Neural progenitor cell (in vitro differentiated cells): ENCODE results near the gene IFITM10. TPM values are rescaled to one million over a fixed set of nuclear protein-coding genes. Genes with fewer than 3 reads are reported as not detected.

ENCODE experiments used
- DNase-seq: peaks from one replicate; pipeline ENCODE4 v3.0.0-alpha.2; 2016; ENCODE audit warnings: low spot score
- H2AFZ ChIP-seq: fragments of 200-600 bp; sonication (generic); replicated peaks from 2 replicates; pipeline ENCODE4 v1.6.1; 2016; ENCODE audit warnings: antibody characterized with exemption
- H3F3A ChIP-seq: fragments of 200-600 bp; sonication (generic); 2 replicates; pipeline ENCODE4 v1.6.1; 2016; ENCODE audit warnings: antibody characterized with exemption, low read depth
- H3K27ac ChIP-seq: fragments of 200-600 bp; sonication (generic); 2 replicates; pipeline ENCODE4 v1.5.1; 2016; ENCODE audit warnings: mild to moderate bottlenecking
- H3K27me3 ChIP-seq: fragments of 200-600 bp; sonication (generic); 2 replicates; pipeline ENCODE4 v1.6.1; 2016; ENCODE audit warnings: mild to moderate bottlenecking, moderate library complexity
- H3K36me3 ChIP-seq: fragments of 200-600 bp; sonication (generic); 2 replicates; pipeline ENCODE4 v1.5.1; 2016
- H3K4me1 ChIP-seq: fragments of 200-600 bp; sonication (generic); 2 replicates; pipeline ENCODE4 v1.6.1; 2016; ENCODE audit warnings: mixed run types
- H3K4me2 ChIP-seq: fragments of 200-600 bp; sonication (generic); 2 replicates; pipeline ENCODE4 v1.6.1; 2016
- H3K4me3 ChIP-seq: fragments of 200-600 bp; sonication (generic); 2 replicates; pipeline ENCODE4 v1.5.1; 2016
- H3K79me2 ChIP-seq: fragments of 200-600 bp; sonication (generic); 2 replicates; pipeline ENCODE4 v1.6.1; 2016; ENCODE audit warnings: low read depth
- H3K9ac ChIP-seq: fragments of 200-600 bp; sonication (generic); 2 replicates; pipeline ENCODE4 v1.6.1; 2016
- H3K9me3 ChIP-seq: fragments of 200-600 bp; sonication (generic); 2 replicates; pipeline ENCODE4 v1.5.1; 2016; ENCODE audit warnings: low read depth
- H4K20me1 ChIP-seq: fragments of 200-600 bp; sonication (generic); 2 replicates; pipeline ENCODE4 v1.6.1; 2016; ENCODE audit warnings: low read depth
- H3K27ac Mint-ChIP-seq: 3 replicates; pipeline ENCODE4 v1.8.0; 2021; ENCODE audit warnings: mixed read lengths
- H3K27me3 Mint-ChIP-seq: 2 replicates; pipeline ENCODE4 v1.8.0; 2022; ENCODE audit warnings: low read depth, mild to moderate bottlenecking, inconsistent platforms, moderate library complexity, mixed read lengths; ENCODE audit not compliant: insufficient read depth
- H3K36me3 Mint-ChIP-seq: 3 replicates; pipeline ENCODE4 v1.8.0; 2021; ENCODE audit warnings: mixed read lengths
- H3K4me1 Mint-ChIP-seq: 3 replicates; pipeline ENCODE4 v1.8.0; 2021; ENCODE audit warnings: mixed read lengths
- H3K4me3 Mint-ChIP-seq: 3 replicates; pipeline ENCODE4 v1.8.0; 2021; ENCODE audit warnings: mild to moderate bottlenecking, moderate library complexity, mixed read lengths
- H3K9me3 Mint-ChIP-seq: 3 replicates; pipeline ENCODE4 v1.8.0; 2020; ENCODE audit warnings: mixed read lengths
- EZH2 ChIP-seq: fragments of 200-600 bp; sonication (generic); IDR thresholded peaks from 2 replicates; pipeline ENCODE4 v1.6.1; 2017; ENCODE audit warnings: antibody characterized with exemption, mild to moderate bottlenecking, moderate library complexity
- EZH2phosphoT487 ChIP-seq: fragments of 200-600 bp; sonication (generic); IDR thresholded peaks from 2 replicates; pipeline ENCODE4 v1.6.1; 2017; ENCODE audit warnings: antibody characterized with exemption
- total RNA-seq: library from RNA; depleted of rRNA; stranded (reverse); fragments of >200 nt; gene quantifications from 2 replicates; pipeline ENCODE4 v1.2.3, GENCODE V29; 2015; ENCODE audit warnings: low replicate concordance
- TF ChIP-seq, protein P1 (sequence below): fragments of 200-600 bp; sonication (generic); IDR thresholded peaks from 2 replicates; pipeline ENCODE4 v1.5.1; 2017; ENCODE audit warnings: antibody characterized with exemption, mild to moderate bottlenecking

IFITM10 gene
- total RNA-seq, 1 donor from 2014 or later, result not detected

DNA sequence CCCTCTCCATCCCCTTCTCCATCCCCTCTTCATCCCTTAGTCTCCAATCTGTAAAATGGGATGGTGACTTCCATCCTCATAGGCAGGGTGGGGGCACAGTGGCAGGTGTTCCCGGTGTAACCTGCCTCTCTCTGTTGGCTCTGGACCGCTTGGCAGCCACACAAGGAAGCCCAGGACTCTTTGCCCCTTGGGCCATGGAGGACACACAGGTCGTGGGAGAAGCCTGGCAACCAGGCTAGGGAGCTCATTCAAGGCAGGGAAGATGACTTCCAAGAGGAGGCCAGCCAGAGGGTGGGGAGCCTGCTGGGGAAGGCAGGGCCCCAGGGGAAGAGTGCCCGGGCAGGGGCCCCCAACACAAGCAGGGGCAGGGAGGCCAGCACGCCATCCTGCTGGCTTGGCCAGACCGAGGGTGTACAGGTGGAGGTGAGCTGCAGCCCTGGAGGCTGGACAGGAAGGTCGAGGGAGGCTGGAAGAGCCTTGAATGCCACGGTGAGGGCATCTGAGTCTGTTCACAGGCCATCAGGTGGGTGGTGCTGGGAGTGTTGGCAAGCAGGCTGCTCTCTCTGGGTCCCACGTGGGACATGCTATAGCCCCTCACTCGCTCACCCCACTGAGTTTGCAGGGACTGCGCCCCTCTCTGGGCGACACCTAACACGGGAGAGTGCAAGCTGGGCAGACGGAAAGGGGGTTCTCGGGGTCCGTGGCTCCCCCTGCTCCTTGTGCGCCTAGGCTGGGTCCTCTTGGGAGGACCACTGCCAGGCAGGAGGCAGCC is 28.8 kb upstream of the IFITM10 start:
- no peaks in the 10 kb centered on the region for H3F3A ChIP-seq
- no peak overlapping the region for H3K27ac ChIP-seq
- H3K4me3 Mint-ChIP-seq, result no peak overlapping the region
- H3K4me3 ChIP-seq, result no peak overlapping the region
- peaks cover 8% of the 10 kb centered on the region for H3K27me3 Mint-ChIP-seq
- TF ChIP-seq EZH2, result no peak
- no peak for TF ChIP-seq EZH2phosphoT487
- TF ChIP-seq, protein P1, sequence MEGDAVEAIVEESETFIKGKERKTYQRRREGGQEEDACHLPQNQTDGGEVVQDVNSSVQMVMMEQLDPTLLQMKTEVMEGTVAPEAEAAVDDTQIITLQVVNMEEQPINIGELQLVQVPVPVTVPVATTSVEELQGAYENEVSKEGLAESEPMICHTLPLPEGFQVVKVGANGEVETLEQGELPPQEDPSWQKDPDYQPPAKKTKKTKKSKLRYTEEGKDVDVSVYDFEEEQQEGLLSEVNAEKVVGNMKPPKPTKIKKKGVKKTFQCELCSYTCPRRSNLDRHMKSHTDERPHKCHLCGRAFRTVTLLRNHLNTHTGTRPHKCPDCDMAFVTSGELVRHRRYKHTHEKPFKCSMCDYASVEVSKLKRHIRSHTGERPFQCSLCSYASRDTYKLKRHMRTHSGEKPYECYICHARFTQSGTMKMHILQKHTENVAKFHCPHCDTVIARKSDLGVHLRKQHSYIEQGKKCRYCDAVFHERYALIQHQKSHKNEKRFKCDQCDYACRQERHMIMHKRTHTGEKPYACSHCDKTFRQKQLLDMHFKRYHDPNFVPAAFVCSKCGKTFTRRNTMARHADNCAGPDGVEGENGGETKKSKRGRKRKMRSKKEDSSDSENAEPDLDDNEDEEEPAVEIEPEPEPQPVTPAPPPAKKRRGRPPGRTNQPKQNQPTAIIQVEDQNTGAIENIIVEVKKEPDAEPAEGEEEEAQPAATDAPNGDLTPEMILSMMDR, result no peak
- H3K79me2 ChIP-seq, result no peaks in the 10 kb centered on the region
- H3K4me1 ChIP-seq, result peaks cover 5% of the 10 kb centered on the region
- no peak overlapping the region for H2AFZ ChIP-seq
- H3K27ac Mint-ChIP-seq, result no peak overlapping the region
- H3K9ac ChIP-seq, result no peak overlapping the region
- H3K36me3 Mint-ChIP-seq, result peaks cover 5% of the 10 kb centered on the region
- H3K9me3 Mint-ChIP-seq, result peaks cover 11% of the 10 kb centered on the region
- DNase-seq, result no peak
- no peaks in the 10 kb centered on the region for H4K20me1 ChIP-seq
- H3K36me3 ChIP-seq, result no peaks in the 10 kb centered on the region
- H3K9me3 ChIP-seq, result no peaks in the 10 kb centered on the region
- H3K27me3 ChIP-seq, result no peaks in the 10 kb centered on the region
- H3K4me2 ChIP-seq, result no peak overlapping the region
- peaks cover 25% of the 10 kb centered on the region for H3K4me1 Mint-ChIP-seq

DNA sequence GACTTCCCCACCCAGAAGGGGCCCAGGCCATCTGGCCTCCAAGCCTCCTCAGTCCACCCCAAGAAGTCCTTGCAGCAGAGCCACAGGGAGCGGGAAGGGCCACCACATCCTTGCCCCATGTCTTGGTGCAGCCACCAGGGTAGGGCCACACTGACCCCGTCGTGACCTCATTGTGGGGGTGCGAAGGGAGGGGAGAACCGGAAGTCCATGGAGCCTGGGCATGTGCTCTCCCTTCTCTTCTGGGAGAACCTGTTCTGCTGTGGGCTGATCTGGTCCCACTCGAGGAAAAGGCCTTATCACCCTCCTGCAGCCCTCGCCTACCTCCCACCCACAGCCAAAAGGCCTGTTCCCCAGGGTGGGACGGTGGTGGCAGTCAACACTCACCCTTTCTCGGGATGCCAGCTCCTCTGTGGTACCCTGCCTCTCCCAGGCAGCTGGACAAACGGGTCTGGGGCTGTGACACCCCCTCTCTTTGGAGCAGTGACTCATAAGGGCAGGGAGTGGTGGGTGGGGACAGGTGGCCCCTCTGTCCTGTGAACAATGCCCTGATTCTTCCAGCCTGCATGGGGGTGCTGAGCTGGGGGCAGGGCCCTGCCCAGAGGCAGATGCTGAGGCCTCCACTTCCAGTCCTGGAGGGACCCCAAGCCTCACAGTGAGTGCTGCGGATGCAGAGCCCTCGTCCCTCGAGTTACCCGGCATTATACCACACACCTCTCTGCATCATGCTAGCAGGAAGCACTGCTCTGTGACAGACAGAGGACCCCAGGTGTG is 27.9 kb upstream of the IFITM10 start:
- Histone ChIP-seq H3K27ac (no peak overlapping the region), H3K4me2 (no peak overlapping the region), H3K9me3 (no peaks in the 10 kb centered on the region), H3K4me1 (peaks cover 5% of the 10 kb centered on the region), H3K36me3 (no peaks in the 10 kb centered on the region), H3K4me3 (no peak overlapping the region), H4K20me1 (no peaks in the 10 kb centered on the region), H3K79me2 (no peaks in the 10 kb centered on the region), H3K9ac (no peak overlapping the region), H3K27me3 (no peaks in the 10 kb centered on the region), H3F3A (no peaks in the 10 kb centered on the region), H2AFZ (no peak overlapping the region)
- TF ChIP-seq EZH2phosphoT487 (no peak), EZH2 (no peak)
- peaks cover 32% of the 10 kb centered on the region for H3K4me1 Mint-ChIP-seq
- no peak overlapping the region for H3K27ac Mint-ChIP-seq
- H3K36me3 Mint-ChIP-seq, result peaks cover 5% of the 10 kb centered on the region
- peaks cover 14% of the 10 kb centered on the region for H3K9me3 Mint-ChIP-seq
- DNase-seq, result no peak
- no peak overlapping the region for H3K4me3 Mint-ChIP-seq
- H3K27me3 Mint-ChIP-seq, result peaks cover 11% of the 10 kb centered on the region

DNA sequence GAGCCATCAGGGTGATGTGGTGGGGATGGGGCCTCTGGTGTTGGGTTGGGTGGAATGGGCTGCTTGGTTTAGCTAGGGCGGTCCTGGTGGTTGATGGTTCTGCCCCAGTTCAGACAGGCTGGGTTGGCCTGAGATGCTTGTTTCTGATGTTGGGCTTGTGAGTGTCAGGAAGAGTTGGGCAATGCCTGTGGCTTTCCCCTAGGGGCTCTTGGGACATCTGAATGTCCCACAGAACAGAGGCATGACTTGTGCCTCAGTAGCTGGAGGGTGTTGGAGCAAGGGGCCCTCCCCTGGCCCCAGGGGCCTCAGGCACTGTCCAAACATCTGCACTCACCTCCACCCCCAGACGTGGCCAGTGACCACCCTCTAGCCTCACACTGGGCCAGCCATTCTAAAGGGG is 27.3 kb upstream of the IFITM10 start:
- Histone ChIP-seq H3K4me3 (no peak overlapping the region), H3K4me1 (peaks cover under 1% of the 10 kb centered on the region), H3K9ac (no peak overlapping the region), H3F3A (no peaks in the 10 kb centered on the region), H4K20me1 (no peaks in the 10 kb centered on the region), H3K27ac (no peak overlapping the region), H3K4me2 (no peak overlapping the region), H3K27me3 (no peaks in the 10 kb centered on the region), H2AFZ (no peak overlapping the region), H3K79me2 (no peaks in the 10 kb centered on the region), H3K36me3 (no peaks in the 10 kb centered on the region), H3K9me3 (no peaks in the 10 kb centered on the region)
- Mint-ChIP-seq H3K36me3 (peaks cover 5% of the 10 kb centered on the region), H3K27me3 (peaks cover 9% of the 10 kb centered on the region), H3K27ac (no peak overlapping the region), H3K9me3 (peaks cover 14% of the 10 kb centered on the region), H3K4me1 (peaks cover 29% of the 10 kb centered on the region), H3K4me3 (no peak overlapping the region)
- no peak for DNase-seq
- TF ChIP-seq EZH2phosphoT487, result no peak
- no peak for TF ChIP-seq EZH2
- TF ChIP-seq, protein P1, result no peak
